Loucy (cell line): ENCODE measurements around the gene EXOSC1.
"Not testable (repeated sequence)": the region's sequence is repeated elsewhere in the genome, so short reads cannot be mapped to it uniquely, and the experiment has no call there.

Experiments used
- H2AFZ ChIP-seq: fragments of 200-600 bp; sonication (generic); 2 replicates; pipeline ENCODE4 v1.6.0; 2016; ENCODE audit warnings: antibody characterized with exemption, mild to moderate bottlenecking, low read length, moderate library complexity
- H3F3A ChIP-seq: fragments of 200-600 bp; 2 replicates; pipeline ENCODE4 v1.6.0; 2016; ENCODE audit warnings: antibody characterized with exemption, low read depth, mild to moderate bottlenecking
- H3K27me3 ChIP-seq: fragments of 200-600 bp; sonication (generic); 2 replicates; pipeline ENCODE4 v1.6.1; 2014; ENCODE audit warnings: low read length, mild to moderate bottlenecking; ENCODE audit not compliant: insufficient read depth, poor library complexity, severe bottlenecking
- H3K36me3 ChIP-seq: fragments of 200-600 bp; sonication (generic); 2 replicates; pipeline ENCODE4 v1.6.1; 2016; ENCODE audit warnings: low read length; ENCODE audit not compliant: insufficient read depth
- H3K4me1 ChIP-seq: fragments of 200-600 bp; sonication (generic); 2 replicates; pipeline ENCODE4 v1.5.1; 2014; ENCODE audit warnings: low read length, mild to moderate bottlenecking; ENCODE audit not compliant: insufficient read depth, poor library complexity, severe bottlenecking
- H3K4me2 ChIP-seq: fragments of 200-600 bp; sonication (generic); 2 replicates; pipeline ENCODE4 v1.6.0; 2014; ENCODE audit warnings: antibody characterized with exemption, low read length, low read depth, mild to moderate bottlenecking; ENCODE audit not compliant: poor library complexity, severe bottlenecking
- H3K4me3 ChIP-seq: fragments of 200-600 bp; sonication (generic); 2 replicates; pipeline ENCODE4 v1.5.1; 2014; ENCODE audit warnings: low read length, mild to moderate bottlenecking, mixed read lengths; ENCODE audit not compliant: poor library complexity, severe bottlenecking
- H3K79me2 ChIP-seq: fragments of 200-600 bp; sonication (generic); 2 replicates; pipeline ENCODE4 v1.6.1; 2014; ENCODE audit warnings: low read length; ENCODE audit not compliant: insufficient read depth
- H3K9ac ChIP-seq: fragments of 200-600 bp; sonication (generic); 2 replicates; pipeline ENCODE4 v1.6.0; 2014; ENCODE audit warnings: mild to moderate bottlenecking, low read depth, low read length, moderate library complexity; ENCODE audit not compliant: poor library complexity, severe bottlenecking
- H3K9me2 ChIP-seq: fragments of 200-600 bp; sonication (generic); replicated peaks from 2 replicates; pipeline ENCODE4 v1.6.1; 2016; ENCODE audit warnings: low read depth, low read length, mixed read lengths
- H3K9me3 ChIP-seq: fragments of 200-600 bp; sonication (generic); 2 replicates; pipeline ENCODE4 v1.6.1; 2014; ENCODE audit warnings: mild to moderate bottlenecking, antibody characterized with exemption, low read length, low read depth; ENCODE audit not compliant: insufficient read depth
- H4K20me1 ChIP-seq: fragments of 200-600 bp; sonication (generic); 2 replicates; pipeline ENCODE4 v1.6.0; 2014; ENCODE audit warnings: antibody characterized with exemption, low read length, mild to moderate bottlenecking; ENCODE audit not compliant: insufficient read depth, poor library complexity, severe bottlenecking
- CTCF ChIP-seq: fragments of 200-600 bp; sonication (generic); conservative IDR thresholded peaks from 2 replicates; pipeline ENCODE4 v1.5.1; 2014; ENCODE audit warnings: mild to moderate bottlenecking, antibody characterized with exemption, low read length
- EZH2phosphoT487 ChIP-seq: fragments of 200-600 bp; IDR thresholded peaks from 2 replicates; pipeline ENCODE4 v1.6.1; 2018; ENCODE audit warnings: antibody characterized with exemption, mild to moderate bottlenecking, moderate library complexity, borderline replicate concordance

EXOSC1 gene

GRCh38 chr10:97408496-97408992 lies 37.3 kb downstream of the EXOSC1 start:
- Histone ChIP-seq H3K9me3 (no peaks in the 10 kb centered on the region), H3K9me2 (no peaks in the 10 kb centered on the region), H3K4me2 (no peak overlapping the region), H4K20me1 (no peaks in the 10 kb centered on the region), H3F3A (no peaks in the 10 kb centered on the region), H3K79me2 (no peaks in the 10 kb centered on the region), H3K36me3 (no peaks in the 10 kb centered on the region), H3K27me3 (no peaks in the 10 kb centered on the region), H3K4me3 (no peak overlapping the region), H2AFZ (no peak overlapping the region), H3K9ac (no peak overlapping the region), H3K4me1 (peaks cover under 1% of the 10 kb centered on the region)
- TF ChIP-seq EZH2phosphoT487 (no peak), CTCF (no peak)

- Histone ChIP-seq H3F3A (no peaks in the 10 kb centered on the region), H4K20me1 (no peaks in the 10 kb centered on the region), H3K27me3 (no peaks in the 10 kb centered on the region), H2AFZ (no peak overlapping the region), H3K36me3 (no peaks in the 10 kb centered on the region), H3K4me3 (no peak overlapping the region), H3K9me3 (no peaks in the 10 kb centered on the region), H3K9me2 (no peaks in the 10 kb centered on the region), H3K9ac (no peak overlapping the region), H3K79me2 (no peaks in the 10 kb centered on the region), H3K4me2 (no peak overlapping the region), H3K4me1 (no peaks in the 10 kb centered on the region)
- TF ChIP-seq EZH2phosphoT487 = no peak
- TF ChIP-seq CTCF = no peak
Observed at GRCh38 chr10:97407952-97408248, 37.9 kb downstream of the EXOSC1 start.

- Histone ChIP-seq H3F3A (no peaks in the 10 kb centered on the region), H3K9me3 (no peaks in the 10 kb centered on the region), H3K4me1 (no peaks in the 10 kb centered on the region), H3K27me3 (no peaks in the 10 kb centered on the region), H3K4me3 (peak overlapping the region; percentile 53), H3K36me3 (no peaks in the 10 kb centered on the region), H3K79me2 (no peaks in the 10 kb centered on the region), H4K20me1 (no peaks in the 10 kb centered on the region), H2AFZ (peak overlapping the region; percentile 79), H3K9me2 (no peaks in the 10 kb centered on the region), H3K4me2 (peak overlapping the region; percentile 58), H3K9ac (no peak overlapping the region)
- no peak for TF ChIP-seq EZH2phosphoT487
- peak; percentile 87 for TF ChIP-seq CTCF
Observed at GRCh38 chr10:97407211-97407951, 38.4 kb downstream of the EXOSC1 start.

- not testable (repeated sequence) for H2AFZ ChIP-seq, H3F3A ChIP-seq, H3K9ac ChIP-seq, H3K9me2 ChIP-seq, H3K79me2 ChIP-seq, H3K4me2 ChIP-seq, H3K4me3 ChIP-seq, H3K9me3 ChIP-seq, H3K27me3 ChIP-seq, H3K4me1 ChIP-seq, H4K20me1 ChIP-seq, H3K36me3 ChIP-seq
Observed at GRCh38 chr10:97406483-97406882, 39.3 kb downstream of the EXOSC1 start.
